GM10266 (cell line): Measurements from ENCODE around the gene FGGY.
"Not testable (repeated sequence)": the region's sequence is repeated elsewhere in the genome, so short reads cannot be mapped to it uniquely, and the experiment has no call there.

ENCODE experiments used
- DNase-seq: peaks from one replicate; pipeline ENCODE4 v3.0.0; 2012; ENCODE audit errors: extremely low spot score
- CTCF ChIP-seq: IDR thresholded peaks from 2 replicates; pipeline ENCODE4 v1.5.1; 2012; ENCODE audit warnings: mild to moderate bottlenecking, low read depth; ENCODE audit not compliant: control insufficient read depth, insufficient read depth; ENCODE audit errors: missing control alignments

The FGGY gene

GRCh38 chr1:59523745-59524450 is 227.0 kb downstream of the FGGY start:
- no peak for TF ChIP-seq CTCF
- DNase-seq = no peak

- TF ChIP-seq CTCF = no peak
- no peak for DNase-seq
Measured at GRCh38 chr1:59526240-59526639, 229.3 kb downstream of the FGGY start.

- no peak for DNase-seq
- no peak for TF ChIP-seq CTCF
Measured at GRCh38 chr1:59528471-59528870, 231.6 kb downstream of the FGGY start.

GRCh38 chr1:59528900-59529299 is 232.0 kb downstream of the FGGY start:
- no peak for DNase-seq
- TF ChIP-seq CTCF = no peak

- no peak for DNase-seq
- TF ChIP-seq CTCF = no peak
Measured at GRCh38 chr1:59530119-59530518, 233.2 kb downstream of the FGGY start.

GRCh38 chr1:59532102-59532501 is 235.2 kb downstream of the FGGY start:
- TF ChIP-seq CTCF = no peak
- DNase-seq = no peak

- DNase-seq = not testable (repeated sequence)
Measured at GRCh38 chr1:59538476-59538875, 241.6 kb downstream of the FGGY start.
